HTR-8/SVneo (cell line): ENCODE measurements around the gene RGS9.
A peak's percentile ranks its signal among the peaks of the same experiment; 100 is the strongest.

Experiments
- DNase-seq: peaks from one replicate; pipeline ENCODE4 v3.0.0; 2011; ENCODE audit warnings: low spot score, mixed read lengths; ENCODE audit not compliant: insufficient read length
- FAIRE-seq: peaks from 2 replicates; lab custom pipeline; 2011; peaks lifted over from hg19 to GRCh38; lab: Jason Lieb, UNC

RGS9 gene

DNA sequence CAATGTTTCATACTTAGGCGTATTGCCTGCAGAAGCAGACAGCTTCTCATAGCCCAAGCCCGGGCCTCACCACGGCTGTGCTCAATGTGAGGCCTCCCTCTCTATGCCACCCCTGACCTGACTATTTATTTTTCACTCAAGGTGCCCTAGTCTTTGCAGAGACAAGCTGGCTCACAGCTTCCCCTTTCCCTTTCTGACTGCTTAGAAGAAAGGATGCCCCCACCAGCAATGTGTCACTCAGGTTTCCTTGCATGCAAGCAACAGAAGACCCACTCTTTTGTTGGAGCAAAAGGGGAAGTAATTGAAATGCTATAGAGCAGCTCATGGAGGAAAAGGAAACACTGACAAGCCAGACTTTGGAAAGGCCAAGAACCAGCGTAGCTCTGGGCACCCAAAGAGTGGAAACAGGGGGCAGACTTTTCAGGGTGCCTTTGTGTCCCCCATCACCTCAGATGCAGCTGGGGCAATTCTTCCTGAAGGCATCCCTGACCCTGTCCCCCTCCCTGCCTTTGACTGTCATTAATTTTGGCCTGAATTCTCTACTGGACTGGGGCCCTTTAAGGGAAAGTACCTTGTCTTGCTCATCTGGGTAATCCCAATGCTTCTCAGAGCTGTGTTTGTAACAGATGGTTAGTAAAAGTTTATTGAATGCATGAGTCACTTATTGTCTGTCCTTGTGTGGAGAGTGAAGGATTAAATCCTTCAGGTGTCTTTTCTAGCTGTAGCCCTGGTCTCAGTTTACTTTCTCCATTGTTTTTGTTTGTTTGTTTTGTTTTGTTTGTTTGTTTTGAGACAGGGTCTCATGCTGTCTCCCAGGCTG is 17.8 kb downstream of the RGS9 start:
- DNase-seq (peak; percentile 45), FAIRE-seq (no peak)

DNA sequence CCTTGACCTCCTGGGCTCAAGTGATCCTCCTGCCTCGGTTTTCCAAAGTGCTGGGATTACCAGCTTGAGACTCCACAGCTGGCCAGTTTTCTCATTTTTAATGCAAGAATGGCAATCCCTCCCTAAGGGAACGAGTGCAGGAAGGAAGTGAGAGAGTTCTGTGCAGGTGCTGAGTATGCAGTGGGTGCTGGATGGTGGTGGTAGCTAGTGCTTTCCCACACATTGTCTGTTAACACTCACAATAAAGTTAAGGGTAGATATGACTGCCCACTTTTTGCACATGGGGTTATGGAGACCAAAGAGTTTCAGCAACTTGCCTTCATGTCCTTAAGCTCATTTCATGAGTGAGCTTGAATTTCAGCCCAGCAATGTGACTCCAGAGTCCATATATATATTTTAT is 18.5 kb downstream of the RGS9 start:
- FAIRE-seq = no peak
- DNase-seq = no peak

DNA sequence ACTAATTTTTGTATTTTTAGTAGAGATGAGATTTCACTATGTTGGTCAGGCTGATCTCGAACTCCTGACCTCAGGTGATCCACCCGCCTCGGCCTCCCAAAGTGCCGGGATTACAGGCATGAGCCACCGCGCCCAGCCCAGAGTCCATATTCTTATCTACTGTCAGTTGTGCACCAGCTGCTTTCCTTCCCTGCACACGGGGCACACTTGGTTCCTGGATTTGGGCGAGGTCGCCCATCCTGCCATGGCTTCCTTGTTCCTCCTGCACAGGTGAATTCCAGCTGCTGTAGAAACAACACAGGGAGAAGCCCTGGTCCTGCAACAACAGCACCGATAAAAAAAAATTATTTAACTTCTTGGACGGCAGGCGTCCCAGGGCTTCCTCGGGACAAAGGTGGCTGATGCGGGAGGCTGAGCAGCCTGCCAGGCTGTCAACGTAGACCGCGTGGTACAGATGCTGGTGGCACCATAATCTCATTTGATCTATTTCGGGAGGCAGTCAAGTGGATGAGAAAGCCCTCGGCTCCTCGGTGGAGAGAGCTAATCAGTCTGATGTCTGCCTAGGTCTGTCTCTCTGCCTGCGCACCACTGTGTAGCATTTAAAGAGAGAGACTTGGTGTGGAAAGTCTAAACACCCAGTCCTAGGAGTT is 19.1 kb downstream of the RGS9 start:
- FAIRE-seq = no peak
- no peak for DNase-seq

GRCh38 chr17:65156835-65157565 is 19.8 kb downstream of the RGS9 start:
- FAIRE-seq = peak; percentile 58
- DNase-seq = no peak

DNA sequence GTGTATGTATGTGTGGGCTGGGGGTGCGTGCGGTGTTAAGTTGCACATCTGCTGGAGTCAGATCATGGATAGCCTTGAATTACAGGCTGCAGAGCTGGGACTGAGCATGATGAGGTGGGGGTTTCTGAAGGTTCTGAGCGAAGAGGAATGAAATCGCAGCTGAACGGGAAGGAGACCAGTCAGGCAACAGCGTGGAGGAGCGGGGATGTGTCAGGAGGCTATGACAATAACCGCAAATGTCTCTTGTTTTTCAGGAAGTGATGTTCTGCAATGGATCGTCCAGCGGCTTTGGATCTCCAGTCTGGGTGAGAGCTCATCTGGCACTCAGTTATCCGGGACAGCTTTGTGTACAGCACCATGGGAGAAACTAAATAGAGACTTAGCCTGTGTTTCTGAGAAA is 20.9 kb downstream of the RGS9 start:
- FAIRE-seq = no peak

DNA sequence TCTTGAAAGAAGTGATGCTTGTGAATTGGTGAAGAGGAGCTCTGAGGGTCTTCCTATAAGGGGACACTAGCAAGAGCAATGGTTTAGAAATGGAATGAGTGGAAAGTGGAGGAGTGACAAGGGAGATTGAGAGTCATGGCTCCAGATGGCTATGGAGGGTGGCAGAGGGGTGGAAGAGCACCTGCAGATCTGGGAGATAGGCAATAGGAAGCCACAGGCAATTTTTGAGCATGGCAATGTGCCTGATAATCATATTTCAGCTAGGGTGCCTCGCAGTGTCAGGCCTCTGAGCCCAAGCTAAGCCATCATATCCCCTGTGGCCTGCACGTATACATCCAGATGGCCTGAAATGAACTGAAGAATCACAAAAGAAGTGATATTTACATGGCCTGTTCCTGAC is 21.5 kb downstream of the RGS9 start:
- DNase-seq (no peak), FAIRE-seq (no peak)

More for the DNA sequence above, 20.9 kb downstream of the RGS9 start:
- no peak for DNase-seq

- no peak for FAIRE-seq
- DNase-seq = no peak
Observed at GRCh38 chr17:65160516-65160915, 23.3 kb downstream of the RGS9 start.

DNA sequence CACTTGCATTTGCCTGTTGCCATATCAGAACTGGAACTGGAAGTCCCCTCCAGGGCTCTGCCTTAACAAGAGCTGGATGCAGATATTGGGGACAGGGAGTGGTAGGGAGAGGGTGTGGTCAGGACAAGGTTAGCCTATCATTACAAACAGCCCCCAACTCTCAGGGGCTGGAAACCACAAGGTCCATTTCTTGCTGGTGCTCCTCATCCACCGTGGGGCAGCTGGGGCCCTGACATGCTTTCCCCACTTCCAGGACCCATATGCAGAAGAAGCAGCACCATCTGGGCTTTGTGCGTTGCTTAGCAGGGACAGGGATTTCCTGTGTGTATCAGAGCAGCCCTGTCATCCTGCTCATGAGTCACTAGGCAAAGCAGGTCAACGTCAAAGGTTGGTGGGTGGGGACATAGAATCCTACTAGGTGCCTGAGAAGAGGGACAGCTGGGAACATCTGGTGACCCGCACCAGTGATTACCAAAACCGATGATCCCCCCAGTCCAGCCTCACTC is 26.9 kb downstream of the RGS9 start:
- peak; percentile 91 for FAIRE-seq
- peak; percentile 54 for DNase-seq

DNA sequence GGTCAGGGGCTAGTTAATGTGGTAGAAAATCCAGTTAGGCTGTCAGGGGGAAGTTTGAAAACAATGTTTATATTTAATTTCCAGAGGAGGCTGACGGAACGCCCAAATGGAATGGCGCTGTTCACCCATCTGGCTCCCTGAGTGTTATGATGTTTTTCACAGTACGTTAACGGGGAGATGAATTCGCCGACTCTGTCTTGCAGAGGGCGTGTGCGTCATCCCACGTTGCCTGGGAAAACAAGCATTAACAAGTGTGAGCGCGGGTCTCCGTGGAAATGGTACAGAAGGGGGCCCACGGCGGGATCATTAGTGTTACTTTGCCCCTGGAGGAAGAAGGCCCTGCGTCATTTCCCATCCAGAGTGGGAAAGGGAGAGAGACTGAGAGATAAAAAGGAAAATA is 29.6 kb downstream of the RGS9 start:
- no peak for FAIRE-seq
- no peak for DNase-seq

- DNase-seq (no peak), FAIRE-seq (no peak)
Observed at GRCh38 chr17:65167566-65167965, 30.4 kb downstream of the RGS9 start.

- DNase-seq (no peak), FAIRE-seq (no peak)
Observed at GRCh38 chr17:65169691-65170090, 32.5 kb downstream of the RGS9 start.

DNA sequence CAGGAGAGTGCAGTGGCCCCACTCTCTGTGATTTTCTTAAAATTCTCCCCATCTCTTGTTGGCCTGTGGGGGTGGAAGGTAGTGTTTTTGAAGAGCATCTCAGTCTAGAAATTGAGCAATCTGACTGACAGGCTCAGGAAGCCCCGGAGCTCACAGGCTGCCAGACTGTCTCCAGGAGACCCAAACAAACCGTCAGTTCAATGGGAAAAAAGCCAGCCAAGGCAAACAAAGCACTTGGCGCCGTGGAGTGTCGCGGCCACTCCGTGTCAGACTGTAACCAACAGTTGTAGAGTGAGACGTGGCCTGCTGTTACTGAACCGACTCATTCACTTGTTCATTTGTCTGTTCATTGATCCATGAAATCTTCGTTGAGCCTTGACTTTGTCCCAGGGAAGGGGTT is 33.7 kb downstream of the RGS9 start:
- peak; percentile 13 for FAIRE-seq
- DNase-seq = no peak

DNA sequence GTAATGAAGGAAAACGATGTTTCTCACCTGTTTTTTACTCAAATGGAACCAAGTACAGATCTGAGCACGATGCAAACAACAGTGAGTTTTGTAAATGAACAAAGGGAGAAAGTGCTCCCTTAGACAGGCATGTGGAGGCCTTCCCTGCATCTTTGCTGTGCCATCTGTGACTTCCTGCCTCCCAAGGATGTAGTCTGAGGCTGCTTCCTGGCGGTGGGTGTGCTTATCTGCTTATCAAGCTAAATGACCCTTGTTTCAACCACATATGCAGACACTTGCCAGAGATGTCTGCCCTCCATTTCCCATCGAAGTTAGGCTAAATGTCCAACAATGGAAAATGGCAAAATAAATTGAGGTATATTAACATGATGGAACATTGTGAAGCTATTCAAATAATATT is 34.6 kb downstream of the RGS9 start:
- DNase-seq (no peak), FAIRE-seq (no peak)

- FAIRE-seq (no peak), DNase-seq (no peak)
Observed at GRCh38 chr17:65172496-65173136, 35.4 kb downstream of the RGS9 start.

GRCh38 chr17:65173284-65173793 is 36.2 kb downstream of the RGS9 start:
- FAIRE-seq (no peak), DNase-seq (peak; percentile 62)

- peak; percentile 98 for FAIRE-seq
- DNase-seq = no peak
Observed at GRCh38 chr17:65173976-65174683, 37.0 kb downstream of the RGS9 start.

DNA sequence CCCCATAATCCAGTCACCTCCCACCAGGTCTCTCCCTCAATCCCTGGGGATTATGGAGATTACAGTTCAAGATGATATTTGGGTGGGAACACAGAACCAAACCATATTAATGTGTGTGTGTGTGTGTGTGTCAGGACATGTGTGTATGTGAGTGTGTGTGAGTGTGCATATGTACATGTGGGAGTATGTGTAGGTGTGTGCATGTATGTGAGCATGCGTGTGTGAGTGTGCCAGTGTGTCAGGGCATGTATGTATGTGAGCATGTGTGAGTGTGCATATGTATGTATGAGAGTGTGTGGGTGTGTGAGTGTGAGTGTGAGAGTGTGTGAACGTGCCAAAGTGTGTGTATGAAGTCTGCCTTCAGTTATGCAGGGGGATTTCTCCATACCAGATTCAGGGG is 37.8 kb downstream of the RGS9 start:
- DNase-seq = no peak
- FAIRE-seq = peak; percentile 72

DNA sequence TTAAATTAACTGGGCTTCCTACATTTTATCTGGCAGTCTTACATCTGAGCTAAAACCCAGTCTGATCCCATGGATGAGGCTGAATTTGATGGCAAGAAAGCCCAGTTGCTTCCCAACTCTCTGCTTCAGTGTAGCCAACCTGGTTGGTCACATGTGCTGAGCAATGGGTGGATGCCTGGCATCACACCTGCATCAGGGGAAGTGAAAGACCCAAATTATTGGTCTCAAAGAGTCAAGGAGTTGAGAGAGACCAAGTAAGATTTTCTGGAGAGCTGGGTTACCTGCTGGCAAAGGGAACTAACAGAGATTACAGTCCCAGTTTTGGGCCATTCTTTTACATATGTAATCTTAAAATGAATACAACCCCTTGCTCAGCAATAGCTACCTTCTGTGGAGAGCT is 38.8 kb downstream of the RGS9 start:
- FAIRE-seq (no peak), DNase-seq (no peak)

DNA sequence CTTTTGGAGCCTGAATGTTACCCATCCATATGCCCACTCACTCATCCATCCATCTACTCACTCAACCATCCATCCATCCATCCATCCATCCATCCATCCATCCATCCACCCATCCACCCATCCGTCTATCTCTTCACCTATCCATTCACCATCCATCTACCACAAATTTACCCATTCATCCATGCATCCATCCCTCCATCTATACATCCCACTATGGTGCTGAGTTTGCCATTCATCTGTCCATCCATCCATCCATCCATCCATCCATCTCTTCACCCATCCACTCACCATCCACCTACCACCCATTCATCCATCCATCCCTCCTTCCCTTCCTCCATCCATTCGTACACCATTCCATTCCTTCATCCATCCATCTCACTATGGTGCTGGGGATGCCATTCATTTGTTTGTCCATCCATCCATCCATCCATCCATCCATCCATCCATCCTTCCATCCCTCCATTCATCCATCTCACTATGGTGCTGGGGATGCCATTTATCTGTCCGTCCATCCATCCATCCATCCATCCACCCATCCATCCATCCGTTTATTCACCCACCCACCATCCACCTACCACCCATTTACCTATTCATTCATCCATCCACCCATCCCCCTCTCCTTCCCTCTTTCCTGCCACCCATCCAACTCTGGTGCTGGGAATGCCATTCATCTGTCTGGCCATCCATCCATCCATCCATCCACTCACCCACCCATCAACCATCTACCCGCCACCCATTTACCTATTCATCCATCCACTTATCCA is 39.7 kb downstream of the RGS9 start:
- DNase-seq = no peak
- FAIRE-seq = no peak
